Fibroblast of gingiva (primary cell): Measurements from ENCODE around the gene FTO.

Experiments
- DNase-seq: peaks from one replicate; pipeline ENCODE4 v3.0.0-alpha.2; 2011; ENCODE audit warnings: low read depth

FTO gene

GRCh38 chr16:54160252-54160860, 456.4 kb downstream of the FTO start:
- DNase-seq = no peak

- no peak for DNase-seq
Observed at GRCh38 chr16:54160939-54161897, 457.3 kb downstream of the FTO start.

- DNase-seq = no peak
Observed at GRCh38 chr16:54163197-54163843, 459.4 kb downstream of the FTO start.

GRCh38 chr16:54164789-54165173, 460.8 kb downstream of the FTO start:
- DNase-seq = no peak

- no peak for DNase-seq
Observed at GRCh38 chr16:54165174-54165911, 461.4 kb downstream of the FTO start.

GRCh38 chr16:54165912-54166865, 462.2 kb downstream of the FTO start:
- DNase-seq = no peak

GRCh38 chr16:54169112-54169511, 465.2 kb downstream of the FTO start:
- no peak for DNase-seq

- peak; percentile 55 for DNase-seq
Observed at GRCh38 chr16:54171626-54172537, 467.9 kb downstream of the FTO start.

- no peak for DNase-seq
Observed at GRCh38 chr16:54173490-54173889, 469.5 kb downstream of the FTO start.

- DNase-seq = no peak
Observed at GRCh38 chr16:54174201-54174600, 470.2 kb downstream of the FTO start.

GRCh38 chr16:54174750-54175149, 470.8 kb downstream of the FTO start:
- DNase-seq = no peak

- no peak for DNase-seq
Observed at GRCh38 chr16:54175169-54175551, 471.2 kb downstream of the FTO start.

- DNase-seq = no peak
Observed at GRCh38 chr16:54175552-54176375, 471.8 kb downstream of the FTO start.

GRCh38 chr16:54176376-54176901, 472.5 kb downstream of the FTO start:
- no peak for DNase-seq

GRCh38 chr16:54177052-54177861, 473.3 kb downstream of the FTO start:
- DNase-seq = no peak

GRCh38 chr16:54177862-54178477, 474.0 kb downstream of the FTO start:
- no peak for DNase-seq

GRCh38 chr16:54178478-54178976, 474.6 kb downstream of the FTO start:
- DNase-seq = no peak
